MM.1S (cell line): Measurements from ENCODE around the gene DCP1B.

ENCODE experiments used
- DNase-seq: peaks from one replicate; pipeline ENCODE4 v3.0.0-alpha.2; 2015
- H2AFZ ChIP-seq: fragments of 300-600 bp; sonication (generic); 2 replicates; pipeline ENCODE4 v1.6.0; 2016; ENCODE audit warnings: antibody characterized with exemption, low read length
- H3F3A ChIP-seq: fragments of 300-600 bp; sonication (generic); 2 replicates; pipeline ENCODE4 v1.6.1; 2016; ENCODE audit warnings: mild to moderate bottlenecking, antibody characterized with exemption, low read length, moderate library complexity, mixed read lengths; ENCODE audit not compliant: insufficient read depth
- H3K27ac ChIP-seq: fragments of 300-600 bp; sonication (generic); 2 replicates; pipeline ENCODE4 v1.5.1; 2016; ENCODE audit warnings: mild to moderate bottlenecking, low read length
- H3K27me3 ChIP-seq: fragments of 300-600 bp; sonication (generic); replicated peaks from 2 replicates; pipeline ENCODE4 v1.6.0; 2016; ENCODE audit warnings: low read length; ENCODE audit not compliant: insufficient read depth
- H3K36me3 ChIP-seq: fragments of 300-600 bp; sonication (generic); replicated peaks from 2 replicates; pipeline ENCODE4 v1.6.1; 2016; ENCODE audit warnings: mild to moderate bottlenecking, low read length, mixed read lengths; ENCODE audit not compliant: insufficient read depth
- H3K4me1 ChIP-seq: fragments of 300-600 bp; sonication (generic); 2 replicates; pipeline ENCODE4 v1.6.1; 2016; ENCODE audit warnings: low read length, mixed read lengths
- H3K4me2 ChIP-seq: fragments of 300-600 bp; sonication (generic); 2 replicates; pipeline ENCODE4 v1.6.0; 2016; ENCODE audit warnings: low read depth, low read length
- H3K4me3 ChIP-seq: fragments of 300-600 bp; sonication (generic); 2 replicates; pipeline ENCODE4 v1.5.1; 2016; ENCODE audit warnings: low read length, mixed read lengths
- H3K79me2 ChIP-seq: fragments of 300-600 bp; sonication (generic); 2 replicates; pipeline ENCODE4 v1.6.1; 2016; ENCODE audit warnings: mixed run types, low read length, mixed read lengths
- H3K9ac ChIP-seq: fragments of 300-600 bp; sonication (generic); 2 replicates; pipeline ENCODE4 v1.6.1; 2016; ENCODE audit warnings: low read length, mixed read lengths
- H3K9me2 ChIP-seq: fragments of 300-600 bp; sonication (generic); replicated peaks from 2 replicates; pipeline ENCODE4 v1.6.1; 2016; ENCODE audit warnings: mild to moderate bottlenecking, low read length, mixed read lengths; ENCODE audit not compliant: insufficient read depth
- H3K9me3 ChIP-seq: fragments of 300-600 bp; sonication (generic); replicated peaks from 2 replicates; pipeline ENCODE4 v1.6.1; 2016; ENCODE audit warnings: mild to moderate bottlenecking, low read length, mixed read lengths; ENCODE audit not compliant: insufficient read depth
- H4K20me1 ChIP-seq: fragments of 300-600 bp; sonication (generic); 2 replicates; pipeline ENCODE4 v1.6.1; 2016; ENCODE audit warnings: mild to moderate bottlenecking, low read length, moderate library complexity, mixed read lengths; ENCODE audit not compliant: insufficient read depth
- EZH2 ChIP-seq: fragments of 300-600 bp; sonication (generic); optimal IDR thresholded peaks from 2 replicates; pipeline ENCODE3; 2017; ENCODE audit warnings: low read depth, mild to moderate bottlenecking, antibody characterized with exemption, low read length, mixed read lengths
- EZH2phosphoT487 ChIP-seq: fragments of 300-600 bp; sonication (generic); IDR thresholded peaks from 2 replicates; pipeline ENCODE4 v1.6.1; 2018; ENCODE audit warnings: antibody characterized with exemption, low read length
- TF ChIP-seq, protein P1 (sequence below): fragments of 300-600 bp; sonication (generic); IDR thresholded peaks from 2 replicates; pipeline ENCODE4 v1.5.1; 2016; ENCODE audit warnings: antibody characterized with exemption, low read length, mixed read lengths

DCP1B gene

DNA sequence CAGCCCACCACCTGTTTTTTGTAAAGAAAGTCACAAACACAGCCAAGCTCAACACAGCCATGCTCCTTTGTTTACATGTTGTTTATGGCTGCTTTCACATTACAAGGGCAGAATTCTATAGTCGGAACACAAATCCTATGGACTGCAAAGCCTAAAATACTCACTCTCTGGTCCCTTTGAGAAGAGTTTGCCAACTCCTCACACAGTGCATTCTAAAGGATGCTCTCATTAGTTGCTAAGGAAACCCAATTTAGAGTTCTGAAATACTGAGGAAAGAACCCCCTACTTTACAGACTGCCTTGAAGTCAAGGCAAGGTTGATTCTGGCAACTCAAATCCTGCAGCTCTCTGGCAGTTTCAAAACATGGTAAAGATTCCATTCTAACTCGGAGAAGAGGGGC lies 38.3 kb downstream of the DCP1B start:
- no peak overlapping the region for H3K4me2 ChIP-seq
- no peak overlapping the region for H3K4me3 ChIP-seq
- H3K27me3 ChIP-seq, result no peaks in the 10 kb centered on the region
- H3K36me3 ChIP-seq, result no peaks in the 10 kb centered on the region
- H3K27ac ChIP-seq, result no peak overlapping the region
- TF ChIP-seq, protein P1, sequence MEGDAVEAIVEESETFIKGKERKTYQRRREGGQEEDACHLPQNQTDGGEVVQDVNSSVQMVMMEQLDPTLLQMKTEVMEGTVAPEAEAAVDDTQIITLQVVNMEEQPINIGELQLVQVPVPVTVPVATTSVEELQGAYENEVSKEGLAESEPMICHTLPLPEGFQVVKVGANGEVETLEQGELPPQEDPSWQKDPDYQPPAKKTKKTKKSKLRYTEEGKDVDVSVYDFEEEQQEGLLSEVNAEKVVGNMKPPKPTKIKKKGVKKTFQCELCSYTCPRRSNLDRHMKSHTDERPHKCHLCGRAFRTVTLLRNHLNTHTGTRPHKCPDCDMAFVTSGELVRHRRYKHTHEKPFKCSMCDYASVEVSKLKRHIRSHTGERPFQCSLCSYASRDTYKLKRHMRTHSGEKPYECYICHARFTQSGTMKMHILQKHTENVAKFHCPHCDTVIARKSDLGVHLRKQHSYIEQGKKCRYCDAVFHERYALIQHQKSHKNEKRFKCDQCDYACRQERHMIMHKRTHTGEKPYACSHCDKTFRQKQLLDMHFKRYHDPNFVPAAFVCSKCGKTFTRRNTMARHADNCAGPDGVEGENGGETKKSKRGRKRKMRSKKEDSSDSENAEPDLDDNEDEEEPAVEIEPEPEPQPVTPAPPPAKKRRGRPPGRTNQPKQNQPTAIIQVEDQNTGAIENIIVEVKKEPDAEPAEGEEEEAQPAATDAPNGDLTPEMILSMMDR, result no peak
- TF ChIP-seq EZH2 (no peak), EZH2phosphoT487 (no peak)
- no peaks in the 10 kb centered on the region for H3F3A ChIP-seq
- no peak for DNase-seq
- H3K4me1 ChIP-seq, result no peaks in the 10 kb centered on the region
- H3K79me2 ChIP-seq, result no peaks in the 10 kb centered on the region
- no peaks in the 10 kb centered on the region for H3K9me3 ChIP-seq
- no peaks in the 10 kb centered on the region for H3K9me2 ChIP-seq
- no peaks in the 10 kb centered on the region for H4K20me1 ChIP-seq
- no peak overlapping the region for H3K9ac ChIP-seq
- H2AFZ ChIP-seq, result no peak overlapping the region

DNA sequence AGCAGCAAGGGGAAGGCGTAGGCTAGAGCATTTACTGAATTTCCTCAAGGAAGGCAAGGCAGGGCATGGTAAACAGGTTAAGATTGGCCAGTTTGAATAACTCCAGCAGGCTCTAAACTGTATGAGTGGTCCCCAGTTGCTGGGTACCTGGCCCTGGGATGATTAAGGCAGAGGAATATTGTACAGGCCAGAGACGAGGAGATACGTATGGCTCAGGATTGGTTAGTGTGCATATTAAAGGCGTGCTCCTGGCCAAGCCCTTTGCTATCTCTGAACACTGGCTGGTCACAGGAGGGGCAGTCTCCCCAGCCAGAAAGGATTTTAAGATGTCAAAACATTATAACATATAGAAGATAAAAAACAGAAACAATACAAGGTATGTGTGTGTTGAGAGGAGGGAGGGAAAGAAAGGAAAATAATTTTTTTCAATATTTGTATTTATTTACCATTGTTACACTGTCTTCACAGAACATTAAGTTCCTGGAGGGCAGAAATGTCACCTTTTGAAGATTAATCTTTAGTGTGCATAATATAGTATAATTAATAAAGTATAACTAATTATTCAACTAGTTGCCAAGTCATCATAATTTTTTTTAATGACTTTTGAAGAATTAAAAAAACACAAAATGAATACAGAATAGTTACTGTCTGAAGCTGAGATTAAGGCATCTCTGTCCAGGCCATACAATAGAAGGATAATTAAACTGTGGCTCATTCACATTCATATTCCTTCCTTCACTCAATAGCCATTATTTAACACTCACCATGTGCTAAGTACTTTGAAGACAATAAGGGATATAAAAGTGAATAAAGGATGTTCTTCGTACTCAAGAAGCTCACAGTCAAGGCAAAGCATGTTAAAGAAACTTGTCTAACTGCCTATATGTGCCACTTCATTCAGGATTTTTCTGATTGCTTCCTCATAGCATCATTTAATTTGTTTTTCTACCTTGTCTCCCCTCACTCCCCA lies 41.9 kb downstream of the DCP1B start:
- Histone ChIP-seq H3K4me2 (no peak overlapping the region), H4K20me1 (no peaks in the 10 kb centered on the region), H2AFZ (no peak overlapping the region), H3K79me2 (no peaks in the 10 kb centered on the region), H3K36me3 (no peaks in the 10 kb centered on the region), H3K4me3 (no peak overlapping the region), H3K9ac (no peak overlapping the region), H3K9me3 (no peaks in the 10 kb centered on the region), H3K9me2 (no peaks in the 10 kb centered on the region), H3F3A (no peaks in the 10 kb centered on the region), H3K4me1 (no peaks in the 10 kb centered on the region), H3K27ac (no peak overlapping the region), H3K27me3 (no peaks in the 10 kb centered on the region)
- no peak for DNase-seq
- no peak for TF ChIP-seq EZH2phosphoT487
- TF ChIP-seq, protein P1, result no peak
- no peak for TF ChIP-seq EZH2

DNA sequence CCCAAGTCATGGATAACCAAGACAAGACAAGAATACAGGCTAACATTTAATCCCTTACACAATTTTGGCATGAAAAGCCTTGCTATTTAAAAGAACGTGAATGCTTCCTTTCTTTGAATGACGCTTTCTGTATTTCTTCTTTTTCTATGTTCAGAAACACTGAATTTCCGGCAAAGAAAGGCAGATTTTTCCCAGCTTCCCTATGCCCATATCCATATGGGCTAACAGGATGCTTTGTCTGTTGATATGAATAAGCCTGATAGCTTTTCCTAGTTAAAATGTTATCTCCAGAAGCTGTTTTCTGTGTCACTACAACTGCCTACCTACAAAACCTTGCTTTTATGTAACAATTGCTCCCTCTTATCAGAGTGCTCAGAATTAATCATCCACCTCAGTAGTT lies 47.5 kb downstream of the DCP1B start:
- H3K4me2 ChIP-seq, result no peak overlapping the region
- no peaks in the 10 kb centered on the region for H3K9me2 ChIP-seq
- no peaks in the 10 kb centered on the region for H3K79me2 ChIP-seq
- no peaks in the 10 kb centered on the region for H3K27me3 ChIP-seq
- H3K36me3 ChIP-seq, result no peaks in the 10 kb centered on the region
- no peak for DNase-seq
- H3K9ac ChIP-seq, result no peak overlapping the region
- TF ChIP-seq, protein P1, result no peak
- TF ChIP-seq EZH2phosphoT487 (no peak), EZH2 (no peak)
- H3F3A ChIP-seq, result no peaks in the 10 kb centered on the region
- no peaks in the 10 kb centered on the region for H3K4me1 ChIP-seq
- no peaks in the 10 kb centered on the region for H3K9me3 ChIP-seq
- H2AFZ ChIP-seq, result no peak overlapping the region
- no peaks in the 10 kb centered on the region for H4K20me1 ChIP-seq
- H3K27ac ChIP-seq, result no peak overlapping the region
- no peak overlapping the region for H3K4me3 ChIP-seq
